IMR-90 (cell line): ENCODE measurements around the gene CREB3L1. TPM values are rescaled to one million over a fixed set of nuclear protein-coding genes. Genes with fewer than 3 reads are reported as not detected.
A peak's percentile ranks its signal among the peaks of the same experiment; 100 is the strongest.

Experiments
- ATAC-seq: fragments of 200-7000 bp; cut with Tn5 transposase; 2 replicates; pipeline ENCODE4 v1.9.1; 2020; ENCODE audit warnings: low read depth, mild to moderate bottlenecking, moderate library complexity
- BruUV-seq: library from RNA; stranded (reverse); fragments of 400-500 nt; replicated peaks from 2 replicates; lab custom pipeline; 2021; lab: Mats Ljungman, UMichigan
- CTCF ChIA-PET: fragments of 300-600 bp; formaldehyde crosslinking; extraction: SDS; loops from one replicate; lab custom pipeline; 2021; ENCODE audit warnings: antibody characterized with exemption; lab: Yijun Ruan, JAX
- POLR2A ChIA-PET: fragments of 300-600 bp; sonication (Branson Sonifier 250); formaldehyde crosslinking; loops from one replicate; lab custom pipeline; 2022; ENCODE audit warnings: antibody characterized with exemption; ENCODE audit not compliant: unreplicated experiment; lab: Charles Lee
- DNase-seq: peaks from one replicate; pipeline ENCODE4 v3.0.0; 2013
- H2AFZ ChIP-seq: replicated peaks from 2 replicates; pipeline ENCODE3; 2013; ENCODE audit warnings: low read length, mild to moderate bottlenecking; ENCODE audit not compliant: poor library complexity
- H2AK5ac ChIP-seq: 2 replicates; pipeline ENCODE4 v1.6.1; 2013; ENCODE audit warnings: low read depth, low read length, inconsistent platforms
- H2AK9ac ChIP-seq: replicated peaks from 2 replicates; pipeline ENCODE3; 2013; ENCODE audit warnings: mild to moderate bottlenecking, low read depth, low read length, moderate library complexity; ENCODE audit not compliant: poor library complexity
- H2BK120ac ChIP-seq: 2 replicates; pipeline ENCODE4 v1.6.1; 2013; ENCODE audit warnings: low read depth, low read length, inconsistent platforms
- H2BK15ac ChIP-seq: 3 replicates; pipeline ENCODE4 v1.6.1; 2013; ENCODE audit warnings: low read depth, low read length, inconsistent platforms
- H2BK20ac ChIP-seq: 2 replicates; pipeline ENCODE4 v1.6.1; 2013; ENCODE audit warnings: low read depth, mild to moderate bottlenecking, inconsistent platforms, low read length, moderate library complexity
- H2BK5ac ChIP-seq: 2 replicates; pipeline ENCODE4 v1.6.1; 2013; ENCODE audit warnings: mild to moderate bottlenecking, low read depth, low read length, inconsistent platforms; ENCODE audit not compliant: poor library complexity, severe bottlenecking
- H3K14ac ChIP-seq: replicated peaks from 2 replicates; pipeline ENCODE4 v1.6.1; 2013; ENCODE audit warnings: low read depth, low read length, inconsistent platforms
- H3K18ac ChIP-seq: 2 replicates; pipeline ENCODE4 v1.6.1; 2013; ENCODE audit warnings: low read depth, low read length, control low read depth
- H3K23ac ChIP-seq: 2 replicates; pipeline ENCODE4 v1.6.1; 2013; ENCODE audit warnings: low read depth, low read length, inconsistent platforms
- H3K27ac ChIP-seq: 2 replicates; pipeline ENCODE4 v1.5.1; 2013; ENCODE audit warnings: mild to moderate bottlenecking, control low read depth, low read length; ENCODE audit not compliant: insufficient read depth
- H3K27me3 ChIP-seq: 2 replicates; pipeline ENCODE4 v1.6.1; 2013; ENCODE audit warnings: low read length; ENCODE audit not compliant: control insufficient read depth, insufficient read depth
- H3K36me3 ChIP-seq: 2 replicates; pipeline ENCODE4 v1.6.1; 2013; ENCODE audit warnings: low read length, mixed read lengths; ENCODE audit not compliant: control insufficient read depth, insufficient read depth
- H3K4ac ChIP-seq: 2 replicates; pipeline ENCODE4 v1.6.1; 2013; ENCODE audit warnings: low read depth, low read length, inconsistent platforms
- H3K4me1 ChIP-seq: 2 replicates; pipeline ENCODE4 v1.6.1; 2013; ENCODE audit warnings: low read length, mixed read lengths; ENCODE audit not compliant: control insufficient read depth, insufficient read depth
- H3K4me2 ChIP-seq: 2 replicates; pipeline ENCODE4 v1.6.1; 2013; ENCODE audit warnings: low read depth, mild to moderate bottlenecking, control low read depth, low read length, moderate library complexity
- H3K4me3 ChIP-seq: 2 replicates; pipeline ENCODE4 v1.5.1; 2013; ENCODE audit warnings: low read depth, mild to moderate bottlenecking, control low read depth, low read length, moderate library complexity; ENCODE audit not compliant: insufficient read depth
- H3K56ac ChIP-seq: 2 replicates; pipeline ENCODE4 v1.6.1; 2013; ENCODE audit warnings: low read length, inconsistent platforms; ENCODE audit not compliant: insufficient read depth; ENCODE audit errors: extremely low read depth
- H3K79me1 ChIP-seq, 2 experiments: 2 replicates each; pipeline ENCODE4 v1.6.1; 2013; ENCODE audit warnings: low read length in 2 of 2, inconsistent platforms in 1 of 2, low read depth in 1 of 2
- H3K9ac ChIP-seq: 2 replicates; pipeline ENCODE4 v1.6.1; 2013; ENCODE audit warnings: low read depth, low read length, control low read depth
- H3K9me1 ChIP-seq: 2 replicates; pipeline ENCODE4 v1.6.1; 2013; ENCODE audit warnings: low read length, inconsistent platforms; ENCODE audit not compliant: insufficient read depth
- H3K9me3 ChIP-seq: 2 replicates; pipeline ENCODE4 v1.6.1; 2013; ENCODE audit warnings: low read length; ENCODE audit not compliant: control insufficient read depth, insufficient read depth
- H4K20me1 ChIP-seq: 2 replicates; pipeline ENCODE4 v1.6.1; 2013; ENCODE audit warnings: low read length, inconsistent platforms; ENCODE audit not compliant: insufficient read depth
- H4K5ac ChIP-seq: 2 replicates; pipeline ENCODE4 v1.6.1; 2013; ENCODE audit warnings: mild to moderate bottlenecking, low read depth, low read length, control low read depth
- H4K8ac ChIP-seq, 2 experiments: 2 replicates each; pipeline ENCODE4 v1.6.1; 2013; ENCODE audit warnings: low read depth in 2 of 2, low read length in 2 of 2, control low read depth in 1 of 2, inconsistent platforms in 1 of 2
- H4K91ac ChIP-seq: 2 replicates; pipeline ENCODE4 v1.6.1; 2013; ENCODE audit warnings: low read depth, low read length, inconsistent platforms; ENCODE audit not compliant: insufficient read depth
- BHLHE40 ChIP-seq: fragments of 150-350 bp; IDR thresholded peaks from 2 replicates; pipeline ENCODE4 v1.6.1; 2016; ENCODE audit warnings: mild to moderate bottlenecking, low read depth, low read length
- CEBPB ChIP-seq: IDR thresholded peaks from 2 replicates; pipeline ENCODE4 v1.6.1; 2012; ENCODE audit warnings: low read depth, low read length, improper control_type of control experiment
- CHD1 ChIP-seq: IDR thresholded peaks from 2 replicates; pipeline ENCODE4 v1.6.1; 2012; ENCODE audit warnings: low read depth, low read length, improper control_type of control experiment
- FOS ChIP-seq: fragments of 150-350 bp; IDR thresholded peaks from 2 replicates; pipeline ENCODE4 v1.6.1; 2016; ENCODE audit warnings: low read depth, low read length
- MAFK ChIP-seq: IDR thresholded peaks from 2 replicates; pipeline ENCODE4 v1.6.1; 2012; ENCODE audit warnings: low read depth, low read length, improper control_type of control experiment
- MAZ ChIP-seq: IDR thresholded peaks from 2 replicates; pipeline ENCODE4 v1.6.1; 2012; ENCODE audit warnings: low read depth, mild to moderate bottlenecking, low read length, improper control_type of control experiment, moderate library complexity, borderline replicate concordance
- MXI1 ChIP-seq: IDR thresholded peaks from 2 replicates; pipeline ENCODE4 v1.6.1; 2012; ENCODE audit warnings: low read depth, mild to moderate bottlenecking, low read length, moderate library complexity, borderline replicate concordance
- NFE2L2 ChIP-seq: fragments of 150-350 bp; IDR thresholded peaks from 2 replicates; pipeline ENCODE4 v1.6.1; 2016; ENCODE audit warnings: low read depth, mild to moderate bottlenecking, low read length
- POLR2A ChIP-seq: IDR thresholded peaks from 2 replicates; pipeline ENCODE4 v1.6.1; 2012; ENCODE audit warnings: mild to moderate bottlenecking, low read depth, low read length
- RAD21 ChIP-seq: IDR thresholded peaks from 2 replicates; pipeline ENCODE4 v1.6.1; 2012; ENCODE audit warnings: low read length, improper control_type of control experiment
- RCOR1 ChIP-seq: IDR thresholded peaks from 2 replicates; pipeline ENCODE4 v1.6.1; 2012; ENCODE audit warnings: mild to moderate bottlenecking, low read length, improper control_type of control experiment; ENCODE audit not compliant: insufficient replicate concordance
- RFX5 ChIP-seq: IDR thresholded peaks from 2 replicates; pipeline ENCODE4 v1.8.0; 2012; ENCODE audit warnings: low read depth, mild to moderate bottlenecking, low read length, moderate library complexity
- SMC3 ChIP-seq: fragments of 150-350 bp; IDR thresholded peaks from 2 replicates; pipeline ENCODE4 v1.6.1; 2016; ENCODE audit warnings: low read depth, mild to moderate bottlenecking, antibody characterized with exemption, low read length, moderate library complexity
- WGBS, 2 experiments: methylation state at CpG; one replicate each; pipeline versions ENCODE4 v1.1.5 to v1.1.7; 2013; ENCODE audit warnings: missing lambda C conversion rate in 2 of 2; ENCODE audit not compliant: insufficient read length in 1 of 2; ENCODE audit errors: extremely low coverage in 2 of 2; 5-methylcytosine and 5-hydroxymethylcytosine counted together
- dilution Hi-C: fragments of 300-500 bp; cut with HindIII; formaldehyde crosslinking; loops from one replicate; pipeline ENCODE4 v1.14.3; 2018; ENCODE audit warnings: low sequenced_read_pairs; ENCODE audit not compliant: unreplicated experiment
- in situ Hi-C: fragments of 300-500 bp; cut with MboI; formaldehyde crosslinking; loops from 3 replicates; pipeline ENCODE4 v1.14.3; 2019; ENCODE audit warnings: low sequenced_read_pairs, inconsistent platforms, mixed read lengths
- intact Hi-C: fragments of 100-400 bp; cut with micrococcal nuclease; formaldehyde crosslinking; loops from 2 replicates; pipeline ENCODE4 v1.10.0; 2022
- polyA plus RNA-seq, 3 experiments: library from polyadenylated mRNA; depleted of rRNA; stranded (reverse); fragments of >200 nt; gene quantifications; 2 replicates each; pipeline ENCODE4 v1.2.3, GENCODE V29; 2012; ENCODE audit warnings: low replicate concordance in 1 of 3
- total RNA-seq: library from RNA; depleted of rRNA; stranded (reverse); fragments of >200 nt; gene quantifications from 2 replicates; pipeline ENCODE4 v1.2.3, GENCODE V29; 2012
- TF ChIP-seq, protein P1 (sequence below): fragments of 150-350 bp; IDR thresholded peaks from 2 replicates; pipeline ENCODE4 v1.6.1; 2016; ENCODE audit warnings: low read depth, mild to moderate bottlenecking, low read length, moderate library complexity, borderline replicate concordance
- TF ChIP-seq, protein P2 (sequence below): conservative IDR thresholded peaks from 2 replicates; pipeline ENCODE4 v1.5.1; 2012; ENCODE audit warnings: mild to moderate bottlenecking, low read depth, low read length, improper control_type of control experiment
- TF ChIP-seq, protein P3 (sequence below): fragments of 150-350 bp; IDR thresholded peaks from 2 replicates; pipeline ENCODE4 v1.6.1; 2017; ENCODE audit warnings: mild to moderate bottlenecking, antibody characterized with exemption, low read length, low read depth

CREB3L1 gene
- total and polyA plus RNA-seq, 2 of the 4 experiments (the other 2 are of a cell fraction), result 8.1 to 82.3 TPM

DNA sequence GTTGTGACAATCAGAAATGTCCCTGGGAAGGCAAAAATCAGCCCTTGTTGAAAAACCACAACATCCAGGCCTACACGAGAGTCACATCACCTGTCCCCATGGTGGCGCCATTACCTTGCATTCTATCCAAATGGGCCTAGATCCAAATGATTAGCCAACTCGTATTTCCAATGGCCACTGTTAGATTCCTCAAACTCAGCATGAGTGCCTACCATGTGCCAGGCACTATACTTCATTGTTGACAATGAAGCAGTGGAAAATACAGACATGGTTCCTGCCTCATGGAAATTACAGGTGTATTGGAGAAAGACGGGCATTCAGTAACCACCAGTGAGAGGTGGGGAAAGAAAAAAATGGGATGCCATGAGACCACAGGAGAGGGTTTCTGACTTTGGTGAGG, 29.8 kb upstream of the CREB3L1 start:
- dilution Hi-C loops, result no loop called here
- no peaks in the 10 kb centered on the region for H3K36me3 ChIP-seq
- H3K27ac ChIP-seq, result no peak overlapping the region
- peak overlapping the region; percentile 80 for H2AK5ac ChIP-seq
- H2BK120ac ChIP-seq, result peak overlapping the region; percentile 100
- H3K14ac ChIP-seq, result peak overlapping the region; percentile 82
- no peak overlapping the region for H2AFZ ChIP-seq
- H3K4me1 ChIP-seq, result peaks cover 23% of the 10 kb centered on the region
- no peak overlapping the region for H3K4me2 ChIP-seq
- intact Hi-C loops, result no loop called here
- DNase-seq (peak; percentile 54), ATAC-seq (no peak)
- H4K8ac ChIP-seq, result peak overlapping the region; percentile 23 to 94; a peak in 3 of 4 replicates
- no peak overlapping the region for H3K9ac ChIP-seq
- no peaks in the 10 kb centered on the region for H3K27me3 ChIP-seq
- no peaks in the 10 kb centered on the region for H3K9me3 ChIP-seq
- H3K4me3 ChIP-seq, result no peak overlapping the region
- H3K4ac ChIP-seq, result peak overlapping the region; percentile 100
- H3K79me1 ChIP-seq, result peaks cover 4 to 45% of the 10 kb centered on the region in 2 experiments; a peak in 2 of 4 replicates
- H2BK20ac ChIP-seq, result peak overlapping the region; percentile 96
- no TSS peak for BruUV-seq
- peak overlapping the region; percentile 98 for H2BK5ac ChIP-seq
- in situ Hi-C loops, result no loop called here
- 86% methylated on average over 3 of the region's 4 CpGs; no CpG with 5 or more reads in 1 of the 2 experiments for WGBS, 2 experiments
- no peak overlapping the region for H2AK9ac ChIP-seq
- H3K18ac ChIP-seq, result peak overlapping the region; percentile 24; the same call in 1 of the 2 replicates
- H4K20me1 ChIP-seq, result no peaks in the 10 kb centered on the region
- no peak overlapping the region for H3K23ac ChIP-seq
- peak overlapping the region; percentile 99 for H2BK15ac ChIP-seq
- H3K9me1 ChIP-seq, result peaks cover 28% of the 10 kb centered on the region
- no peak overlapping the region; the same call in 1 of the 2 replicates for H3K56ac ChIP-seq
- H4K5ac ChIP-seq, result peak overlapping the region; percentile 22; the same call in 1 of the 2 replicates
- peak overlapping the region; percentile 100 for H4K91ac ChIP-seq
- POLR2A ChIA-PET, result interaction anchor here (0.8 kb wide), 1 partner anchor 83 kb away, joined by 3 read pairs; no protein-coding TSS in a partner anchor
- CTCF ChIA-PET, result interaction anchor here (0.7 to 1.3 kb wide), 2 partner anchors 9 to 135 kb away, joined by 3 to 6 read pairs; no protein-coding TSS in a partner anchor
- TF ChIP-seq, protein P1, sequence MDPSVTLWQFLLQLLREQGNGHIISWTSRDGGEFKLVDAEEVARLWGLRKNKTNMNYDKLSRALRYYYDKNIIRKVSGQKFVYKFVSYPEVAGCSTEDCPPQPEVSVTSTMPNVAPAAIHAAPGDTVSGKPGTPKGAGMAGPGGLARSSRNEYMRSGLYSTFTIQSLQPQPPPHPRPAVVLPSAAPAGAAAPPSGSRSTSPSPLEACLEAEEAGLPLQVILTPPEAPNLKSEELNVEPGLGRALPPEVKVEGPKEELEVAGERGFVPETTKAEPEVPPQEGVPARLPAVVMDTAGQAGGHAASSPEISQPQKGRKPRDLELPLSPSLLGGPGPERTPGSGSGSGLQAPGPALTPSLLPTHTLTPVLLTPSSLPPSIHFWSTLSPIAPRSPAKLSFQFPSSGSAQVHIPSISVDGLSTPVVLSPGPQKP, result no peak
- no peak for TF ChIP-seq NFE2L2
- peak; percentile 42; the same call in 1 of the 2 replicates for TF ChIP-seq RAD21
- TF ChIP-seq, protein P2, sequence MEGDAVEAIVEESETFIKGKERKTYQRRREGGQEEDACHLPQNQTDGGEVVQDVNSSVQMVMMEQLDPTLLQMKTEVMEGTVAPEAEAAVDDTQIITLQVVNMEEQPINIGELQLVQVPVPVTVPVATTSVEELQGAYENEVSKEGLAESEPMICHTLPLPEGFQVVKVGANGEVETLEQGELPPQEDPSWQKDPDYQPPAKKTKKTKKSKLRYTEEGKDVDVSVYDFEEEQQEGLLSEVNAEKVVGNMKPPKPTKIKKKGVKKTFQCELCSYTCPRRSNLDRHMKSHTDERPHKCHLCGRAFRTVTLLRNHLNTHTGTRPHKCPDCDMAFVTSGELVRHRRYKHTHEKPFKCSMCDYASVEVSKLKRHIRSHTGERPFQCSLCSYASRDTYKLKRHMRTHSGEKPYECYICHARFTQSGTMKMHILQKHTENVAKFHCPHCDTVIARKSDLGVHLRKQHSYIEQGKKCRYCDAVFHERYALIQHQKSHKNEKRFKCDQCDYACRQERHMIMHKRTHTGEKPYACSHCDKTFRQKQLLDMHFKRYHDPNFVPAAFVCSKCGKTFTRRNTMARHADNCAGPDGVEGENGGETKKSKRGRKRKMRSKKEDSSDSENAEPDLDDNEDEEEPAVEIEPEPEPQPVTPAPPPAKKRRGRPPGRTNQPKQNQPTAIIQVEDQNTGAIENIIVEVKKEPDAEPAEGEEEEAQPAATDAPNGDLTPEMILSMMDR, result peak; percentile 34; the same call in 1 of the 2 replicates
- TF ChIP-seq RCOR1, result no peak
- TF ChIP-seq SMC3, result no peak
- no peak for TF ChIP-seq CHD1
- TF ChIP-seq FOS, result no peak
- TF ChIP-seq MAFK, result no peak
- TF ChIP-seq BHLHE40, result no peak
- no peak for TF ChIP-seq MAZ
- no peak for TF ChIP-seq MXI1
- no peak for TF ChIP-seq POLR2A
- TF ChIP-seq CEBPB, result no peak
- TF ChIP-seq, protein P3, sequence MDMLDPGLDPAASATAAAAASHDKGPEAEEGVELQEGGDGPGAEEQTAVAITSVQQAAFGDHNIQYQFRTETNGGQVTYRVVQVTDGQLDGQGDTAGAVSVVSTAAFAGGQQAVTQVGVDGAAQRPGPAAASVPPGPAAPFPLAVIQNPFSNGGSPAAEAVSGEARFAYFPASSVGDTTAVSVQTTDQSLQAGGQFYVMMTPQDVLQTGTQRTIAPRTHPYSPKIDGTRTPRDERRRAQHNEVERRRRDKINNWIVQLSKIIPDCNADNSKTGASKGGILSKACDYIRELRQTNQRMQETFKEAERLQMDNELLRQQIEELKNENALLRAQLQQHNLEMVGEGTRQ, result no peak
- TF ChIP-seq RFX5, result no peak
